Chondrocyte (in vitro differentiated cells): ENCODE measurements around the gene PODXL. TPM values are rescaled to one million over a fixed set of nuclear protein-coding genes. Genes with fewer than 3 reads are reported as not detected.

Experiments used
- DNase-seq: peaks from one replicate; pipeline ENCODE4 v3.0.0; 2021; ENCODE audit warnings: mixed read lengths, low spot score
- H3K27ac Mint-ChIP-seq: one replicate; pipeline ENCODE4 v1.8.0; 2021; ENCODE audit warnings: mild to moderate bottlenecking, moderate library complexity, mixed read lengths; ENCODE audit not compliant: unreplicated experiment
- H3K27me3 Mint-ChIP-seq: 2 replicates; pipeline ENCODE4 v1.8.0; 2021; ENCODE audit warnings: low read depth, mixed read lengths
- H3K36me3 Mint-ChIP-seq: 2 replicates; pipeline ENCODE4 v1.8.0; 2021; ENCODE audit warnings: low read depth, mixed read lengths
- H3K4me1 Mint-ChIP-seq: 2 replicates; pipeline ENCODE4 v1.8.0; 2021; ENCODE audit warnings: low read depth, mild to moderate bottlenecking, mixed read lengths
- H3K4me3 Mint-ChIP-seq: one replicate; pipeline ENCODE4 v1.8.0; 2021; ENCODE audit warnings: mild to moderate bottlenecking, moderate library complexity, mixed read lengths; ENCODE audit not compliant: unreplicated experiment
- H3K9me3 Mint-ChIP-seq: 2 replicates; pipeline ENCODE4 v1.8.0; 2021; ENCODE audit warnings: low read depth, mixed read lengths
- total RNA-seq: library from RNA; stranded (reverse); gene quantifications from 3 replicates; pipeline ENCODE4 v1.2.1, GENCODE V29; 2021
- TF ChIP-seq, protein P1 (sequence below): fragments of 200-600 bp; sonication (generic); IDR thresholded peaks from 2 replicates; pipeline ENCODE4 v1.5.0; 2021; ENCODE audit warnings: antibody characterized with exemption, mild to moderate bottlenecking, moderate library complexity

PODXL gene
- total RNA-seq, 1 donor from 2014 or later: 14.0 TPM

GRCh38 chr7:131497454-131497853, 59.0 kb downstream of the PODXL start:
- H3K27me3 Mint-ChIP-seq: no peaks in the 10 kb centered on the region
- DNase-seq: no peak
- H3K27ac Mint-ChIP-seq: no peak overlapping the region
- peaks cover 19% of the 10 kb centered on the region for H3K4me1 Mint-ChIP-seq
- TF ChIP-seq, protein P1, sequence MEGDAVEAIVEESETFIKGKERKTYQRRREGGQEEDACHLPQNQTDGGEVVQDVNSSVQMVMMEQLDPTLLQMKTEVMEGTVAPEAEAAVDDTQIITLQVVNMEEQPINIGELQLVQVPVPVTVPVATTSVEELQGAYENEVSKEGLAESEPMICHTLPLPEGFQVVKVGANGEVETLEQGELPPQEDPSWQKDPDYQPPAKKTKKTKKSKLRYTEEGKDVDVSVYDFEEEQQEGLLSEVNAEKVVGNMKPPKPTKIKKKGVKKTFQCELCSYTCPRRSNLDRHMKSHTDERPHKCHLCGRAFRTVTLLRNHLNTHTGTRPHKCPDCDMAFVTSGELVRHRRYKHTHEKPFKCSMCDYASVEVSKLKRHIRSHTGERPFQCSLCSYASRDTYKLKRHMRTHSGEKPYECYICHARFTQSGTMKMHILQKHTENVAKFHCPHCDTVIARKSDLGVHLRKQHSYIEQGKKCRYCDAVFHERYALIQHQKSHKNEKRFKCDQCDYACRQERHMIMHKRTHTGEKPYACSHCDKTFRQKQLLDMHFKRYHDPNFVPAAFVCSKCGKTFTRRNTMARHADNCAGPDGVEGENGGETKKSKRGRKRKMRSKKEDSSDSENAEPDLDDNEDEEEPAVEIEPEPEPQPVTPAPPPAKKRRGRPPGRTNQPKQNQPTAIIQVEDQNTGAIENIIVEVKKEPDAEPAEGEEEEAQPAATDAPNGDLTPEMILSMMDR: no peak
- H3K9me3 Mint-ChIP-seq: no peaks in the 10 kb centered on the region
- H3K36me3 Mint-ChIP-seq: no peaks in the 10 kb centered on the region
- no peak overlapping the region for H3K4me3 Mint-ChIP-seq

- no peak for DNase-seq
- peaks cover 25% of the 10 kb centered on the region for H3K4me1 Mint-ChIP-seq
Observed at GRCh38 chr7:131495669-131496498, 60.5 kb downstream of the PODXL start.

GRCh38 chr7:131494182-131494581, 62.2 kb downstream of the PODXL start:
- peaks cover 31% of the 10 kb centered on the region for H3K4me1 Mint-ChIP-seq
- no peaks in the 10 kb centered on the region for H3K9me3 Mint-ChIP-seq
- H3K36me3 Mint-ChIP-seq: peaks cover 2% of the 10 kb centered on the region
- no peak for DNase-seq
- TF ChIP-seq, protein P1: no peak
- no peak overlapping the region for H3K27ac Mint-ChIP-seq
- H3K4me3 Mint-ChIP-seq: no peak overlapping the region
- no peaks in the 10 kb centered on the region for H3K27me3 Mint-ChIP-seq

More at GRCh38 chr7:131495669-131496498, 60.5 kb downstream of the PODXL start:
- no peaks in the 10 kb centered on the region for H3K36me3 Mint-ChIP-seq
- TF ChIP-seq, protein P1: no peak
- H3K9me3 Mint-ChIP-seq: no peaks in the 10 kb centered on the region
- H3K27me3 Mint-ChIP-seq: no peaks in the 10 kb centered on the region
- no peak overlapping the region for H3K27ac Mint-ChIP-seq
- H3K4me3 Mint-ChIP-seq: no peak overlapping the region

DNA sequence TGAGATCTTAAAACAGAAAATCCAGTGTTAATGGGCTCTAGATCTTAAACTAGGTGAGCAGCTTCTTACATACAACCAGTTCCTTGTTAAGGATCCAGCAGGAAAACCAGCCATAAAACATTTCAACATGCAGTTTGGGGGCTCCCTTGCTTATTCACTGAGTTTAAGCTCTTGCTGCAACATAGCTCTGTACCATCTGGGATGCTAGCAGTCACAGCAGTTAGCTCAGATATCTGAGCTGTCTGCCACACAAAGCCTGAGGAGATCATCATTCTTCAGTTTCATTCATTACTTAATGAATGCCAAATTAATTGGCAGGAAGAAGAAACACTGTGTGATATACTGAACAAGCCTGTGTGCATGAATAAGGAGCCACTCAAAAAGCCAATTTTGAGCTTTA, 62.8 kb downstream of the PODXL start:
- H3K27me3 Mint-ChIP-seq: no peaks in the 10 kb centered on the region
- peaks cover 31% of the 10 kb centered on the region for H3K4me1 Mint-ChIP-seq
- peaks cover 2% of the 10 kb centered on the region for H3K36me3 Mint-ChIP-seq
- TF ChIP-seq, protein P1: no peak
- H3K27ac Mint-ChIP-seq: no peak overlapping the region
- no peak for DNase-seq
- no peaks in the 10 kb centered on the region for H3K9me3 Mint-ChIP-seq
- H3K4me3 Mint-ChIP-seq: no peak overlapping the region

DNA sequence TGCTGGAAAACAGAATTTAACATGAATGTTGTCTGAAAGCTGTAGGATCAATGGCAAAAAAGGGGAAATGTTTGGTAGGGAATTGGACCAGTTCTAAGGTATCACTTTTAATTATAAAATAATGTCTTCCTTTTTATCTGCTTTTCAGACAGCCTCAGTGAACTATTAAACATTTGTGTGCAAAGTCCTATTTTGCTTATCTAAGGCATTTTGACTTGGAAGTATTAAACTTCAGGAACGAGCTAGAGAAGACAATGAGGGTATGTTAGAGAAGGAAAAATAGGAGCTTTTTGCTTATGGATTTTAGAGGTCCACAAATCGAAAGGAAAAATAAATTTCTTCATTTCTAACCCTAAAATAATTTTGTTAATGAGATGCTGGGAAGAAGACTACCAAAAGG, 63.3 kb downstream of the PODXL start:
- H3K27ac Mint-ChIP-seq: peak overlapping the region; percentile 84

More for the DNA sequence above, 63.3 kb downstream of the PODXL start:
- TF ChIP-seq, protein P1: no peak
- DNase-seq: no peak
- Mint-ChIP-seq H3K4me3 (no peak overlapping the region), H3K9me3 (no peaks in the 10 kb centered on the region), H3K27me3 (no peaks in the 10 kb centered on the region), H3K36me3 (peaks cover 2% of the 10 kb centered on the region), H3K4me1 (peaks cover 31% of the 10 kb centered on the region)
